Activated CD8-positive, alpha-beta T cell treated with anti-CD3 and anti-CD28 coated beads for 36 hours (primary cell): ENCODE data around the gene RAB21. TPM values are rescaled to one million over a fixed set of nuclear protein-coding genes. Genes with fewer than 3 reads are reported as not detected.

Source experiments
- ATAC-seq: fragments of 200-7000 bp; cut with Tn5 transposase; one replicate; pipeline ENCODE4 v1.10.0; 2021; ENCODE audit warnings: mild to moderate bottlenecking, moderate library complexity
- CTCF ChIA-PET: fragments of 350-600 bp; sonication (Branson Sonifier 250); formaldehyde crosslinking; loops from one replicate; lab custom pipeline; 2021; ENCODE audit warnings: antibody characterized with exemption; lab: Charles Lee
- POLR2A ChIA-PET: fragments of 350-600 bp; sonication (Branson Sonifier 250); formaldehyde crosslinking; loops from one replicate; lab custom pipeline; 2021; ENCODE audit warnings: antibody characterized with exemption; lab: Charles Lee
- DNase-seq: peaks from one replicate; pipeline ENCODE4 v3.0.0-alpha.2; 2020
- H3K27ac Mint-ChIP-seq: one replicate; pipeline ENCODE4 v1.8.0; 2021; ENCODE audit warnings: mild to moderate bottlenecking, mixed read lengths
- H3K27me3 Mint-ChIP-seq: one replicate; pipeline ENCODE4 v1.8.0; 2021; ENCODE audit warnings: mixed read lengths
- H3K36me3 Mint-ChIP-seq: one replicate; pipeline ENCODE4 v1.8.0; 2021; ENCODE audit warnings: low read depth, mixed read lengths
- H3K4me1 Mint-ChIP-seq: one replicate; pipeline ENCODE4 v1.8.0; 2021; ENCODE audit warnings: low read depth, mixed read lengths
- H3K4me3 Mint-ChIP-seq: one replicate; pipeline ENCODE4 v1.8.0; 2021; ENCODE audit warnings: mild to moderate bottlenecking, moderate library complexity, mixed read lengths
- H3K9me3 Mint-ChIP-seq: one replicate; pipeline ENCODE4 v1.8.0; 2021; ENCODE audit warnings: mixed read lengths
- intact Hi-C: fragments of 100-400 bp; cut with micrococcal nuclease; formaldehyde crosslinking; loops from one replicate; pipeline ENCODE4 v1.10.0; 2022
- total RNA-seq, 2 experiments: library from RNA; stranded (reverse); gene quantifications; one replicate each; pipeline ENCODE4 v1.2.3, GENCODE V29; 2021
- TF ChIP-seq, protein P1 (sequence below): fragments of 200-600 bp; IDR thresholded peaks from one replicate; pipeline ENCODE4 v1.8.0; 2022; ENCODE audit warnings: antibody characterized with exemption, mild to moderate bottlenecking

RAB21 gene
- total RNA-seq, 2 experiments from 2014 or later, result 78.1 to 88.6 TPM

DNA sequence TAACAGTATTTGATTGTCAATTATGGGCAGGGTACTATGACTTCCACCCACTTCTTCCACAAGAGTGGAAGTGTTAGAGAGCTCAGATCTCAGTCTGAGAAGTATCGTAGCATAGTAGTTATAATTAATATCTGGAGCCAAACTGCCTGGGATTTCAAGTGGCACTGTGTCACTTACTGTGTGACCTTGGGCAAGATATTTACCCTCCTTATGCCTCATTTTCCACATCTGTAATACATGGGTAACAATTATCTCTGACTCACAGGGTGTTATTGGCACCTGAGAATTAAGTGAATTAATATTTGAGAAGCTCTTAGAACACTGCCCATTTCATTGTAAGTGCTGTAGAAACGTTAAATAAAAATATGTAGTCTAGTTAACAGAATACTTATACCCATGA lies 11.5 kb downstream of the RAB21 start:
- POLR2A ChIA-PET, result no interaction called here
- intact Hi-C loops, result no loop called here
- peaks cover 47% of the 10 kb centered on the region for H3K36me3 Mint-ChIP-seq
- no peaks in the 10 kb centered on the region for H3K27me3 Mint-ChIP-seq
- no peak overlapping the region for H3K27ac Mint-ChIP-seq
- peaks cover 3% of the 10 kb centered on the region for H3K9me3 Mint-ChIP-seq
- CTCF ChIA-PET, result interaction anchor here (1.5 to 3.5 kb wide), 2 partner anchors 14 to 80 kb away, joined by 8 to 23 read pairs; no protein-coding TSS in a partner anchor
- DNase-seq, result no peak
- peaks cover 62% of the 10 kb centered on the region for H3K4me1 Mint-ChIP-seq
- no peak overlapping the region for H3K4me3 Mint-ChIP-seq
- ATAC-seq, result no peak
- TF ChIP-seq, protein P1, sequence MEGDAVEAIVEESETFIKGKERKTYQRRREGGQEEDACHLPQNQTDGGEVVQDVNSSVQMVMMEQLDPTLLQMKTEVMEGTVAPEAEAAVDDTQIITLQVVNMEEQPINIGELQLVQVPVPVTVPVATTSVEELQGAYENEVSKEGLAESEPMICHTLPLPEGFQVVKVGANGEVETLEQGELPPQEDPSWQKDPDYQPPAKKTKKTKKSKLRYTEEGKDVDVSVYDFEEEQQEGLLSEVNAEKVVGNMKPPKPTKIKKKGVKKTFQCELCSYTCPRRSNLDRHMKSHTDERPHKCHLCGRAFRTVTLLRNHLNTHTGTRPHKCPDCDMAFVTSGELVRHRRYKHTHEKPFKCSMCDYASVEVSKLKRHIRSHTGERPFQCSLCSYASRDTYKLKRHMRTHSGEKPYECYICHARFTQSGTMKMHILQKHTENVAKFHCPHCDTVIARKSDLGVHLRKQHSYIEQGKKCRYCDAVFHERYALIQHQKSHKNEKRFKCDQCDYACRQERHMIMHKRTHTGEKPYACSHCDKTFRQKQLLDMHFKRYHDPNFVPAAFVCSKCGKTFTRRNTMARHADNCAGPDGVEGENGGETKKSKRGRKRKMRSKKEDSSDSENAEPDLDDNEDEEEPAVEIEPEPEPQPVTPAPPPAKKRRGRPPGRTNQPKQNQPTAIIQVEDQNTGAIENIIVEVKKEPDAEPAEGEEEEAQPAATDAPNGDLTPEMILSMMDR, result no peak

DNA sequence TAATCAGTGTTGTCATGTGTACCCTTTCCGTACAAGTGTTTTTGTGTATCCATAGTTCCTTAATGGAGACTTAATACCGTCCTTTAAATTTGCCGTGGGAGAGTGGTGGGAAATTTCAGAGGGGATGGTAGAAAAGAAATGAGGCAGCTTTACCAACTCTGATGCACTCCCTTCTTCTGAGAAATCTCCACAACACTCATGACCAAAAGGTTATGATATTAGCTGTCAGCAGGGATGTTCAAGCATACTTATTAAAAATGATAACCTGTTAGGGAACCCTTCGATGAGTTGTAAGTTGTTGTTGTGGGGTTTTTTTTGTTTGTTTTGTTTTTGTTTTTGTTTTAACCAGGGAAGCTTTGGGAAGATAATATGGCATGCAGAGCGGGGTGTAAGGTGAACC lies 12.5 kb downstream of the RAB21 start:
- ATAC-seq (no peak), DNase-seq (no peak)
- ChIA-PET CTCF (interaction anchor here (1.3 to 3.5 kb wide), 4 partner anchors 8 to 79 kb away, joined by 3 to 23 read pairs (median 6); no protein-coding TSS in a partner anchor), POLR2A (no interaction called here)
- peaks cover 52% of the 10 kb centered on the region for H3K36me3 Mint-ChIP-seq
- peaks cover 3% of the 10 kb centered on the region for H3K9me3 Mint-ChIP-seq
- H3K27me3 Mint-ChIP-seq, result no peaks in the 10 kb centered on the region
- intact Hi-C loops, result no loop called here
- peak overlapping the region; percentile 0 for H3K27ac Mint-ChIP-seq
- peaks cover 62% of the 10 kb centered on the region for H3K4me1 Mint-ChIP-seq
- TF ChIP-seq, protein P1, result no peak
- H3K4me3 Mint-ChIP-seq, result no peak overlapping the region

DNA sequence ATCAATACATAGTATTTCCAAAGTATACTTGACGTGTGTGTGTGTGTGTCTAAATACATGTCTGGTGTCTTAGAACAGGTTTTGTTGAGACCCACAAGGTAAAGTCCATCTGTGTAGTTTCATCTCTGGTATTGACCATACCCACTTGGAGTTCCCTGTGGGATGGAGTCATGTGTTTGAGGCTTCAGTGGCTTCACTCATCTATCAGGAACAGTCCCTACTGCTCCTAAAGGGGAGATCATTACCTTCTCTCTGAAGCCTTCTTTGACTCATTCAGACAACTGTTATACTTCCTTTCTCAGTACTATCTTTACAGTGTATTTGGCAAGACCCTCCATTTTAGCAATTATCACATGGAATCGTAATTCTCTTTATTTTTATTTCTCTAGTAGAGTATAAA lies 14.2 kb downstream of the RAB21 start:
- DNase-seq, result no peak
- H3K9me3 Mint-ChIP-seq, result peaks cover 3% of the 10 kb centered on the region
- POLR2A ChIA-PET, result no interaction called here
- CTCF ChIA-PET, result no interaction called here
- intact Hi-C loops, result no loop called here
- H3K27ac Mint-ChIP-seq, result no peak overlapping the region
- H3K27me3 Mint-ChIP-seq, result no peaks in the 10 kb centered on the region
- peaks cover 51% of the 10 kb centered on the region for H3K4me1 Mint-ChIP-seq
- TF ChIP-seq, protein P1, result no peak
- H3K4me3 Mint-ChIP-seq, result no peak overlapping the region
- no peak for ATAC-seq
- H3K36me3 Mint-ChIP-seq, result peaks cover 46% of the 10 kb centered on the region

DNA sequence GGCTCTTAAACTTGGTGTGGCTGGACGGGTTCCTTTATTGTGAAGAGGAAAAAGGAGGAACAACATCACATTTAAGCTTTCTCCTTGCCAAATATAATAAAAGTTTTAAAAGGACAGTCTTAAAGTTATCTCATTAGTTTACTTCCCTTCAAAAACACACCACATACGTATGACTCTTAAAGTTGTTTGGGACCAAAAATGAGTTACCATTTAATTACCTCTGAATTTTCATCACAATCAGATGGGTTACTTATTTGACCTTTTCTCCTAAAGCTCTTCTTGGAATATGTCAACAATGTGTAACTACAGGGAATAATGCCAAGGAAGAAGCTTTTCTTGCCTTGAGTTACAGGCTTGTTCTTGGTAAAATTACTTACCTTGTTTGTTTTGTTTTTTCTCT lies 16.4 kb downstream of the RAB21 start:
- TF ChIP-seq, protein P1, result no peak
- CTCF ChIA-PET, result interaction anchor here (2.4 kb wide), 1 partner anchor 9 kb away, joined by 11 read pairs; no protein-coding TSS in a partner anchor
- intact Hi-C loops, result no loop called here
- peaks cover 38% of the 10 kb centered on the region for H3K36me3 Mint-ChIP-seq
- H3K9me3 Mint-ChIP-seq, result no peaks in the 10 kb centered on the region
- peaks cover 32% of the 10 kb centered on the region for H3K4me1 Mint-ChIP-seq
- no peaks in the 10 kb centered on the region for H3K27me3 Mint-ChIP-seq
- ATAC-seq (no peak), DNase-seq (no peak)
- no peak overlapping the region for H3K27ac Mint-ChIP-seq
- POLR2A ChIA-PET, result interaction anchor here (0.7 kb wide), 1 partner anchor 277 kb away, joined by 4 read pairs; no protein-coding TSS in a partner anchor
- no peak overlapping the region for H3K4me3 Mint-ChIP-seq

DNA sequence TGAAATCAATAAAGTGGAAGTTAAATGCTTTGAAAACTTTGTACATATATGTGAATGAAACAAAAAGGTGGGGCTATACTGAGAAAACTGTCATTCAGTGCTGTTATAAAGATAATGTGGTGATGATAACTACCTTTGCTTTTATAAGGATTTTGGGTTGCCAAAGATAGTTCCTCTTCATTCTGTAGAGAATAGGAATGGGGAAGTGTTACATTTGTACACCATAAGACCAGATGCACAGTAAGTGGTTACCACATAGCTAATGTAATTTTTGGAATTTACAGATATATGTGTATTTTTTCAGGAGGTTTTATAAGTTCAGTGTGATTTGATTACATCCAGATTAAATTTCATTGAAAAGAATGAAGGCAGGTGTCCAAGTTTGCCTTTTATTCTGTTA lies 18.1 kb downstream of the RAB21 start:
- intact Hi-C loops, result no loop called here
- ATAC-seq, result no peak
- Mint-ChIP-seq H3K36me3 (peaks cover 41% of the 10 kb centered on the region), H3K4me1 (peaks cover 18% of the 10 kb centered on the region), H3K9me3 (no peaks in the 10 kb centered on the region), H3K27ac (no peak overlapping the region), H3K27me3 (no peaks in the 10 kb centered on the region), H3K4me3 (no peak overlapping the region)
- TF ChIP-seq, protein P1, result no peak
- ChIA-PET POLR2A (interaction anchor here (1.6 kb wide), 1 partner anchor 13 kb away, joined by 5 read pairs; no protein-coding TSS in a partner anchor), CTCF (interaction anchor here (2.4 kb wide), 1 partner anchor 7 kb away, joined by 11 read pairs; no protein-coding TSS in a partner anchor)
- no peak for DNase-seq
